CD4-positive, alpha-beta T cell treated with Interleukin-1 beta for 1 hour (primary cell): ENCODE data around the gene ADAM12.

Experiments used
- DNase-seq, 2 donors: peaks; one replicate each; pipeline ENCODE4 v3.0.0-alpha.2; 2020 to 2022

ADAM12 gene

GRCh38 chr10:126312167-126312566 lies 76.1 kb downstream of the ADAM12 start:
- no peak for DNase-seq

- DNase-seq, result no peak
Measured at GRCh38 chr10:126309228-126309883, 78.9 kb downstream of the ADAM12 start.

- no peak for DNase-seq
Measured at GRCh38 chr10:126302826-126303665, 85.2 kb downstream of the ADAM12 start.

- no peak for DNase-seq
Measured at GRCh38 chr10:126302476-126302756, 85.9 kb downstream of the ADAM12 start.

- no peak for DNase-seq
Measured at GRCh38 chr10:126301701-126302475, 86.4 kb downstream of the ADAM12 start.

GRCh38 chr10:126294451-126294850 lies 93.8 kb downstream of the ADAM12 start:
- DNase-seq, result no peak

GRCh38 chr10:126290232-126290631 lies 98.0 kb downstream of the ADAM12 start:
- DNase-seq, result no peak

- no peak for DNase-seq
Measured at GRCh38 chr10:126288547-126289493, 99.5 kb downstream of the ADAM12 start.

GRCh38 chr10:126286256-126286780 lies 102.0 kb downstream of the ADAM12 start:
- no peak for DNase-seq

GRCh38 chr10:126283307-126283706 lies 105.0 kb downstream of the ADAM12 start:
- no peak for DNase-seq

GRCh38 chr10:126278851-126279250 lies 109.4 kb downstream of the ADAM12 start:
- DNase-seq, result no peak

- DNase-seq, result no peak
Measured at GRCh38 chr10:126277181-126277580, 111.1 kb downstream of the ADAM12 start.

- no peak for DNase-seq
Measured at GRCh38 chr10:126272526-126272925, 115.8 kb downstream of the ADAM12 start.

- DNase-seq, result no peak
Measured at GRCh38 chr10:126270111-126270510, 118.2 kb downstream of the ADAM12 start.

- DNase-seq, result no peak
Measured at GRCh38 chr10:126268013-126268920, 120.0 kb downstream of the ADAM12 start.

GRCh38 chr10:126264102-126265018 lies 123.9 kb downstream of the ADAM12 start:
- DNase-seq, result no peak

GRCh38 chr10:126263006-126263676 lies 125.1 kb downstream of the ADAM12 start:
- no peak for DNase-seq

- DNase-seq, result no peak
Measured at GRCh38 chr10:126262233-126262838, 125.9 kb downstream of the ADAM12 start.
